GM23338 (cell line): ENCODE data around the gene ATP2A3. TPM values are rescaled to one million over a fixed set of nuclear protein-coding genes. Genes with fewer than 3 reads are reported as not detected.

Source experiments
- ATAC-seq: fragments of 200-7000 bp; cut with Tn5 transposase; 3 replicates; pipeline ENCODE4 v1.9.1; 2020
- DNase-seq: peaks from one replicate; pipeline ENCODE4 v3.0.0-alpha.2; 2015; ENCODE audit warnings: low spot score
- H2AFZ ChIP-seq: fragments of 200-600 bp; sonication (generic); 2 replicates; pipeline ENCODE4 v1.8.0; 2016; ENCODE audit warnings: antibody characterized with exemption, mild to moderate bottlenecking, moderate library complexity
- H3F3A ChIP-seq: fragments of 200-600 bp; sonication (generic); replicated peaks from 2 replicates; pipeline ENCODE4 v1.8.0; 2017; ENCODE audit warnings: antibody characterized with exemption, mixed run types, low read depth
- H3K27ac ChIP-seq: fragments of 200-600 bp; sonication (generic); 2 replicates; pipeline ENCODE4 v1.6.1; 2016; ENCODE audit warnings: low read depth
- H3K27me3 ChIP-seq: fragments of 200-600 bp; sonication (generic); 2 replicates; pipeline ENCODE4 v1.8.0; 2016; ENCODE audit warnings: mild to moderate bottlenecking, mixed run types, moderate library complexity; ENCODE audit not compliant: insufficient read depth
- H3K36me3 ChIP-seq: fragments of 200-600 bp; sonication (generic); 2 replicates; pipeline ENCODE4 v1.8.0; 2016; ENCODE audit warnings: mild to moderate bottlenecking; ENCODE audit not compliant: insufficient read depth
- H3K4me1 ChIP-seq: fragments of 200-600 bp; sonication (generic); 2 replicates; pipeline ENCODE4 v1.8.0; 2016; ENCODE audit warnings: mild to moderate bottlenecking, moderate library complexity; ENCODE audit not compliant: insufficient read depth
- H3K4me2 ChIP-seq: fragments of 200-600 bp; sonication (generic); 2 replicates; pipeline ENCODE4 v1.7.1; 2017; ENCODE audit warnings: mixed run types
- H3K4me3 ChIP-seq: fragments of 200-600 bp; sonication (generic); 2 replicates; pipeline ENCODE4 v1.6.1; 2016; ENCODE audit warnings: mixed run types
- H3K79me2 ChIP-seq: fragments of 200-600 bp; sonication (generic); replicated peaks from 2 replicates; pipeline ENCODE4 v1.8.0; 2017; ENCODE audit warnings: mild to moderate bottlenecking; ENCODE audit not compliant: insufficient read depth
- H3K9me2 ChIP-seq: fragments of 200-600 bp; sonication (generic); 2 replicates; pipeline ENCODE4 v1.8.0; 2017; ENCODE audit not compliant: insufficient read depth
- H4K20me1 ChIP-seq: fragments of 200-600 bp; sonication (generic); replicated peaks from 2 replicates; pipeline ENCODE4 v1.8.0; 2017; ENCODE audit warnings: mild to moderate bottlenecking; ENCODE audit not compliant: insufficient read depth
- H3K27ac Mint-ChIP-seq: 2 replicates; pipeline ENCODE4 v1.8.0; 2020; ENCODE audit warnings: inconsistent platforms, mild to moderate bottlenecking, moderate library complexity, mixed read lengths
- H3K27me3 Mint-ChIP-seq: 3 replicates; pipeline ENCODE4 v1.8.0; 2022; ENCODE audit warnings: low read depth, mild to moderate bottlenecking, moderate library complexity, mixed read lengths, inconsistent platforms; ENCODE audit not compliant: insufficient read depth, poor library complexity
- H3K36me3 Mint-ChIP-seq: 3 replicates; pipeline ENCODE4 v1.8.0; 2021; ENCODE audit warnings: low read depth, mild to moderate bottlenecking, inconsistent platforms, moderate library complexity, mixed read lengths
- H3K4me1 Mint-ChIP-seq: 3 replicates; pipeline ENCODE4 v1.8.0; 2020; ENCODE audit warnings: mild to moderate bottlenecking, inconsistent platforms, mixed read lengths
- H3K4me3 Mint-ChIP-seq: 3 replicates; pipeline ENCODE4 v1.8.0; 2021; ENCODE audit warnings: moderate library complexity, mild to moderate bottlenecking, inconsistent platforms, mixed read lengths
- H3K9me3 Mint-ChIP-seq: 3 replicates; pipeline ENCODE4 v1.8.0; 2020; ENCODE audit warnings: moderate library complexity, mild to moderate bottlenecking, inconsistent platforms, mixed read lengths
- CREB1 ChIP-seq: fragments of 250-450 bp; sonication (Bioruptor Pico); IDR thresholded peaks from 2 replicates; pipeline ENCODE4 v1.5.0; 2020; ENCODE audit warnings: low read depth, mild to moderate bottlenecking, moderate library complexity
- CTCF ChIP-seq, 2 experiments: fragments of 200-600 bp in 1 of 2; sonication (generic) in 1 of 2; conservative IDR thresholded peaks; 2 replicates each; pipeline versions ENCODE4 v1.5.1 to v1.6.1; 2016 to 2017; ENCODE audit warnings: antibody characterized with exemption in 2 of 2, low read depth in 2 of 2, mild to moderate bottlenecking in 2 of 2, moderate library complexity in 1 of 2
- ETS1 ChIP-seq: IDR thresholded peaks from 2 replicates; pipeline ENCODE4 v1.6.1; 2016; ENCODE audit warnings: antibody characterized with exemption
- EZH2 ChIP-seq: fragments of 200-600 bp; sonication (generic); IDR thresholded peaks from one replicate; pipeline ENCODE4 v1.8.0; 2017; ENCODE audit warnings: antibody characterized with exemption, mild to moderate bottlenecking, low read depth; ENCODE audit not compliant: unreplicated experiment
- EZH2phosphoT487 ChIP-seq: fragments of 200-600 bp; sonication (generic); IDR thresholded peaks from one replicate; pipeline ENCODE4 v1.8.1; 2018; ENCODE audit warnings: antibody characterized with exemption; ENCODE audit not compliant: unreplicated experiment
- JUNB ChIP-seq: IDR thresholded peaks from one replicate; pipeline ENCODE4 v1.6.1; 2016; ENCODE audit warnings: antibody characterized with exemption; ENCODE audit not compliant: unreplicated experiment
- NANOG ChIP-seq: IDR thresholded peaks from 2 replicates; pipeline ENCODE4 v1.6.1; 2016; ENCODE audit warnings: antibody characterized with exemption, borderline replicate concordance
- POLR2AphosphoS5 ChIP-seq: IDR thresholded peaks from 2 replicates; pipeline ENCODE4 v1.6.1; 2016; ENCODE audit warnings: antibody characterized with exemption, low read depth
- REST ChIP-seq: IDR thresholded peaks from one replicate; pipeline ENCODE4 v1.6.1; 2018; ENCODE audit warnings: antibody characterized with exemption; ENCODE audit not compliant: unreplicated experiment
- STAT1 ChIP-seq: IDR thresholded peaks from one replicate; pipeline ENCODE4 v1.6.1; 2016; ENCODE audit warnings: antibody characterized with exemption; ENCODE audit not compliant: unreplicated experiment
- ZNF114 ChIP-seq: fragments of 250-450 bp; sonication (Bioruptor Pico); IDR thresholded peaks from 2 replicates; pipeline ENCODE4 v1.5.0; 2020; ENCODE audit warnings: mild to moderate bottlenecking, moderate library complexity
- ZNF331 ChIP-seq: fragments of 250-450 bp; sonication (Bioruptor Pico); IDR thresholded peaks from 2 replicates; pipeline ENCODE4 v1.5.0; 2020; ENCODE audit warnings: low read depth, mild to moderate bottlenecking, moderate library complexity
- ZNF462 ChIP-seq: fragments of 250-450 bp; sonication (Bioruptor Pico); IDR thresholded peaks from 2 replicates; pipeline ENCODE4 v1.5.0; 2020; ENCODE audit warnings: mild to moderate bottlenecking, moderate library complexity
- polyA plus RNA-seq: library from polyadenylated mRNA; unstranded; fragments of >200 nt; fragmentation: Nextera tagmentation; extraction: Ambion mirVana; gene quantifications from 2 replicates; pipeline ENCODE4 v1.2.1, GENCODE V29; 2016
- total RNA-seq: library from RNA; depleted of rRNA; stranded (reverse); fragments of >200 nt; shearing (Covaris generic); gene quantifications from 2 replicates; pipeline ENCODE4 v1.2.3, GENCODE V29; 2014

Gene ATP2A3
- total and polyA plus RNA-seq, 2 experiments from 2014 or later, result 9.6 to 35.2 TPM

GRCh38 chr17:3880983-3881382 lies 83.3 kb downstream of the ATP2A3 start:
- Mint-ChIP-seq H3K27me3 (peaks cover 10% of the 10 kb centered on the region), H3K36me3 (peaks cover 8% of the 10 kb centered on the region; the same call in 1 of the 3 replicates), H3K4me1 (no peaks in the 10 kb centered on the region; the same call in 2 of the 3 replicates), H3K4me3 (no peak overlapping the region), H3K9me3 (no peaks in the 10 kb centered on the region), H3K27ac (no peak overlapping the region)
- H3K36me3 ChIP-seq, result 0 out of 2 replicates have a peak, but pooled peaks cover 3% of the 10 kb centered on the region
- H3K4me2 ChIP-seq, result no peak overlapping the region
- no peak overlapping the region for H2AFZ ChIP-seq
- no peak for ATAC-seq
- H3F3A ChIP-seq, result no peaks in the 10 kb centered on the region
- no peaks in the 10 kb centered on the region for H3K9me2 ChIP-seq
- TF ChIP-seq JUNB, result no peak
- TF ChIP-seq REST, result no peak
- TF ChIP-seq ETS1, result no peak
- no peak for TF ChIP-seq POLR2AphosphoS5
- no peak for TF ChIP-seq CTCF (conservative IDR thresholded peaks at IDR 0.05; ENCODE audit: low read depth in 2 of 2)
- TF ChIP-seq CREB1 (CRISPR knock-in tag), result no peak
- no peak for TF ChIP-seq STAT1
- no peak for TF ChIP-seq EZH2phosphoT487
- no peak for TF ChIP-seq NANOG
- TF ChIP-seq ZNF462 (CRISPR knock-in tag), result no peak
- TF ChIP-seq ZNF331 (CRISPR knock-in tag), result no peak
- TF ChIP-seq EZH2, result no peak
- TF ChIP-seq ZNF114, result no peak
- no peaks in the 10 kb centered on the region for H3K4me1 ChIP-seq
- H3K27ac ChIP-seq, result no peak overlapping the region
- no peaks in the 10 kb centered on the region for H3K79me2 ChIP-seq
- H3K27me3 ChIP-seq, result no peaks in the 10 kb centered on the region
- no peak for DNase-seq
- H4K20me1 ChIP-seq, result no peaks in the 10 kb centered on the region; the same call in 1 of the 2 replicates
- no peak overlapping the region for H3K4me3 ChIP-seq
